ENCODE data around the gene SMARCA5. TPM values are rescaled to one million over a fixed set of nuclear protein-coding genes. Genes with fewer than 3 reads are reported as not detected.

Gene SMARCA5, protein sequence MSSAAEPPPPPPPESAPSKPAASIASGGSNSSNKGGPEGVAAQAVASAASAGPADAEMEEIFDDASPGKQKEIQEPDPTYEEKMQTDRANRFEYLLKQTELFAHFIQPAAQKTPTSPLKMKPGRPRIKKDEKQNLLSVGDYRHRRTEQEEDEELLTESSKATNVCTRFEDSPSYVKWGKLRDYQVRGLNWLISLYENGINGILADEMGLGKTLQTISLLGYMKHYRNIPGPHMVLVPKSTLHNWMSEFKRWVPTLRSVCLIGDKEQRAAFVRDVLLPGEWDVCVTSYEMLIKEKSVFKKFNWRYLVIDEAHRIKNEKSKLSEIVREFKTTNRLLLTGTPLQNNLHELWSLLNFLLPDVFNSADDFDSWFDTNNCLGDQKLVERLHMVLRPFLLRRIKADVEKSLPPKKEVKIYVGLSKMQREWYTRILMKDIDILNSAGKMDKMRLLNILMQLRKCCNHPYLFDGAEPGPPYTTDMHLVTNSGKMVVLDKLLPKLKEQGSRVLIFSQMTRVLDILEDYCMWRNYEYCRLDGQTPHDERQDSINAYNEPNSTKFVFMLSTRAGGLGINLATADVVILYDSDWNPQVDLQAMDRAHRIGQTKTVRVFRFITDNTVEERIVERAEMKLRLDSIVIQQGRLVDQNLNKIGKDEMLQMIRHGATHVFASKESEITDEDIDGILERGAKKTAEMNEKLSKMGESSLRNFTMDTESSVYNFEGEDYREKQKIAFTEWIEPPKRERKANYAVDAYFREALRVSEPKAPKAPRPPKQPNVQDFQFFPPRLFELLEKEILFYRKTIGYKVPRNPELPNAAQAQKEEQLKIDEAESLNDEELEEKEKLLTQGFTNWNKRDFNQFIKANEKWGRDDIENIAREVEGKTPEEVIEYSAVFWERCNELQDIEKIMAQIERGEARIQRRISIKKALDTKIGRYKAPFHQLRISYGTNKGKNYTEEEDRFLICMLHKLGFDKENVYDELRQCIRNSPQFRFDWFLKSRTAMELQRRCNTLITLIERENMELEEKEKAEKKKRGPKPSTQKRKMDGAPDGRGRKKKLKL
- total RNA-seq (10 to 100 TPM; 59.3 to 61.2 TPM), polyA plus RNA-seq (10 to 100 TPM; 22.3 to 37.1 TPM)

DNA sequence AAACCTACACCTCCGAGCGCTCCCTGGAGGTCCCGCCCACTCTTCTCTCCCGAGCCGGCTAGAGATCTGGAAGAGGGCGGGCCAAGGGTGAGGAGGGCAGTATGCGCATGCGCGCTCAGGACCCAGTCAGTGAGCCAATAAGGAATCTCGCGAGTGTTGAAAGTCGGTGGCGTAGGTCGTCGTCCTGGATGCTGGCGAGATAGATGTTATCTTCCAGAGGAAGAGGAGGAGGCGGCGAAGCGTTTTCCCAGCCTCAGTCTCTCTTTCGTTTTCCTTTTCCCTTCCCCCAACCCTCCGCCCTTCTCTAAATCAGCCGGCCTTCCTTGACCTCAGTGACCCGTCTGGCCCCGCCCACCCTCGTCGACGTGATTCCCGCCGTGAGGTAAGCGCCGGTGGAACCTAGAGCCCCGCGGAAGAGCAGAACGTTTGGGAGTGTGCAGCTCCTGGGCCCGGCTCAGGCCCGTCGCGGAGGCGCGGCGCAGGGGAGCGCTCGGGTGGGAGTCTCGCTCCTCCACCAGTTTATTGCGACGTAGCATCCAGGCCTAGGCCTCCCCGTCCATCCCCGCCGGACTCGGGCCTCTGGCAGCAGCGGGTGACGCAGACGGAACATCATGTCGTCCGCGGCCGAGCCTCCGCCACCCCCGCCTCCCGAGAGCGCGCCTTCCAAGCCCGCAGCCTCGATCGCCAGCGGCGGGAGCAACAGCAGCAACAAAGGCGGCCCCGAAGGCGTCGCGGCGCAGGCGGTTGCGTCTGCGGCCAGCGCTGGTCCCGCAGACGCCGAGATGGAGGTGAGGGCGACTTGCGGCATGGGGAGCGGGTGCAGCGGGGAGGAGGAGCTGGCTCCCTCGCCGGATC, at the start of gene SMARCA5:
Gene SMARCA5, plus strand, starts transcription at position 389 of the 855 bp plus-strand sequence. Its CDS starts 223 bp downstream, at position 612.
- H3K4me3 Mint-ChIP-seq, result peak within 1 kb of the TSS; percentile 97 to 100 (median 99)
- H3K36me3 ChIP-seq (ENCODE audit: insufficient read depth, low read length), result peaks cover 11% of the 10 kb centered on the region
- H3K4me3 ChIP-seq (ENCODE audit: low read length in 2 of 2), result peak within 1 kb of the TSS; percentile 75 to 80
- peaks cover 0 to 8% (median 0%) of the 10 kb centered on the region in 8 donors for H3K9me3 Mint-ChIP-seq
- peaks cover 10 to 39% of the 10 kb centered on the region in 2 donors for H3K36me3 Mint-ChIP-seq
- H3K27me3 ChIP-seq (ENCODE audit: insufficient read depth, low read length), result peaks cover 4% of the 10 kb centered on the region
- peaks cover 24 to 55% (median 31%) of the 10 kb centered on the region in 4 donors for H3K4me1 Mint-ChIP-seq
- H3K9me3 ChIP-seq (ENCODE audit: control insufficient read depth in 1 of 2, low read length in 2 of 2), result no peaks in the 10 kb centered on the region
- ChIA-PET CTCF (ENCODE audit: partially characterized antibody) (interaction anchor here (1.4 to 1.6 kb wide), 3 partner anchors 11 to 45 kb away, joined by 3 to 6 read pairs (median 5); no protein-coding TSS in a partner anchor), POLR2A (ENCODE audit: partially characterized antibody) (interaction anchor here (0.8 to 3.5 kb wide), 6 partner anchors 9 to 1665 kb away, joined by 3 to 13 read pairs (median 4); partner anchors contain the start of gene ABCE1)
- peak within 1 kb of the TSS; percentile 96 for H3K27ac ChIP-seq (ENCODE audit: low read depth, low read length)
- H3K27me3 Mint-ChIP-seq, result peaks cover 2 to 5% of the 10 kb centered on the region in 2 donors
- H3K4me1 ChIP-seq (ENCODE audit: insufficient read depth, low read length), result peaks cover 45% of the 10 kb centered on the region
- peak within 1 kb of the TSS; percentile 100 for H3K27ac Mint-ChIP-seq
- peak; percentile 97 to 99 (median 98) for DNase-seq
- intact Hi-C loops (cut with micrococcal nuclease), result loop anchor here (1.0 kb wide), 4 partner anchors 46 to 1585 kb away; partner anchors contain the start of genes ABCE1, ANAPC10 and USP38

DNA sequence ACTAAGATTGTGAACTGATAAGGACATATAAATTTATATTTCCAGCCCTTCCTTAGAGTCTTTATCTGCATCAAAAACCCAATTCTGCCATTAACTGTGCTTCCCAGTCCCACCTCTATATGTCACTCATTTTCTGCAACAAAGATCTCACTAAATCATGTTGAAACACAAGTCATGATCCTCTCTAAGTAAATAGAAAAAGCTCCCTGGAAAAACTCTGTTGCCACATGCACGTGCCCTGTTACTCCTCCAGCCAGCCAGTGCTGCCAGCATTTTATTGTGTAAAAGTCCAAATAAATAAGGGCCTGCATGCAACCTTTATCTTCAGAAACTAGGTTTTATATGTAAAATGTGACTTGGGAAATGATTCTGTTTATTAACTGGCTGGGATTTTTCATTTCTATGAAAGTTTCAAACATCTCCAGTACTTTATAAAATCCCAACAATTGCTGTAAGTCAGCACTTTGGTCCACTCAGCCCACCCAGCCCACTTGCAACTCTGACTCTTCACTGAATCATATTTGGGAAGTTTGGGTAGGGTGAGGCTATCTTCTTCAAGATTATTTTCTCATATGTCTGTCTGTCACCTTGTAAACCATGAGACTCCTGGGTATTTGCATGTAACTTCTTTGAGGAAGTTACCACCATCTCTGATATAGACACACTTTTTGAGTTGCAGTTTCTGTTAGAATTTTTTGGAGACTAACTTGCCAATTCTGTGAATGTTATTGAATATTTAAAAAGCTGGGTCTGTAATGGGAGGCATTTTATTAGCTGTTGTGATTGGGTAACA, 40.0 kb upstream of the SMARCA5 start:
- H3K27ac ChIP-seq (ENCODE audit: low read depth, low read length), result no peak overlapping the region
- CTCF ChIA-PET (ENCODE audit: partially characterized antibody), result no interaction called here
- H3K9me3 ChIP-seq (ENCODE audit: control insufficient read depth in 1 of 2, low read length in 2 of 2), result no peaks in the 10 kb centered on the region
- DNase-seq, result no peak
- POLR2A ChIA-PET (ENCODE audit: partially characterized antibody), result no interaction called here
- Mint-ChIP-seq H3K4me1 (no peaks in the 10 kb centered on the region), H3K27me3 (peaks cover 3 to 13% of the 10 kb centered on the region in 2 donors), H3K36me3 (no peaks in the 10 kb centered on the region), H3K27ac (no peak overlapping the region), H3K9me3 (no peaks in the 10 kb centered on the region), H3K4me3 (no peak overlapping the region)
- intact Hi-C loops (cut with micrococcal nuclease), result no loop called here
- no peaks in the 10 kb centered on the region for H3K36me3 ChIP-seq (ENCODE audit: insufficient read depth, low read length)
- H3K27me3 ChIP-seq (ENCODE audit: insufficient read depth, low read length), result no peaks in the 10 kb centered on the region
- no peaks in the 10 kb centered on the region for H3K4me1 ChIP-seq (ENCODE audit: insufficient read depth, low read length)
- no peak overlapping the region for H3K4me3 ChIP-seq (ENCODE audit: low read length in 2 of 2)

DNA sequence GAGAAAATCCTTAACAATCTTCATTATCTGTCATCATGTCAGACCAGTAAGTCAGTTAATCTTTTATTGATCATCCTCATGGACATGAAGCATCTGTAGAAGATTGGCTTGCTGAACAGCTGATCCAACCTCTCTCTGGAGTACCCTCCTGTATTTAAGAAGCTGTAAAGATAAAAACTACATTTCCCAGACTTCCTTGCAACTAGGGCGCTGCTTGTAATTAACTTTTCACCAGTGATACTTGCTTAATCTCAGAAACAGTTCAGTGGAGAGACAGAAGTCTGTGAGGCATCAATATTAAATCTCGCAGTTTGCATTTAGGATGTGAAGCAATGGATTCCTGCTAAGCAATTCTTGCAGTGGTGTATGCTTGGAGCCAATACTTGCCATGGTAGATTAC, 36.0 kb upstream of the SMARCA5 start:
- Histone ChIP-seq H3K27me3 (ENCODE audit: insufficient read depth, low read length) (no peaks in the 10 kb centered on the region), H3K4me3 (ENCODE audit: low read length in 2 of 2) (no peak overlapping the region), H3K9me3 (ENCODE audit: control insufficient read depth in 1 of 2, low read length in 2 of 2) (no peaks in the 10 kb centered on the region), H3K4me1 (ENCODE audit: insufficient read depth, low read length) (no peaks in the 10 kb centered on the region), H3K36me3 (ENCODE audit: insufficient read depth, low read length) (no peaks in the 10 kb centered on the region), H3K27ac (ENCODE audit: low read depth, low read length) (no peak overlapping the region)
- intact Hi-C loops (cut with micrococcal nuclease), result no loop called here
- ChIA-PET CTCF (ENCODE audit: partially characterized antibody) (no interaction called here), POLR2A (ENCODE audit: partially characterized antibody) (no interaction called here)
- Mint-ChIP-seq H3K4me1 (no peaks in the 10 kb centered on the region), H3K27me3 (no peaks in the 10 kb centered on the region), H3K36me3 (no peaks in the 10 kb centered on the region), H3K9me3 (no peaks in the 10 kb centered on the region), H3K27ac (no peak overlapping the region), H3K4me3 (no peak overlapping the region)
- no peak for DNase-seq

DNA sequence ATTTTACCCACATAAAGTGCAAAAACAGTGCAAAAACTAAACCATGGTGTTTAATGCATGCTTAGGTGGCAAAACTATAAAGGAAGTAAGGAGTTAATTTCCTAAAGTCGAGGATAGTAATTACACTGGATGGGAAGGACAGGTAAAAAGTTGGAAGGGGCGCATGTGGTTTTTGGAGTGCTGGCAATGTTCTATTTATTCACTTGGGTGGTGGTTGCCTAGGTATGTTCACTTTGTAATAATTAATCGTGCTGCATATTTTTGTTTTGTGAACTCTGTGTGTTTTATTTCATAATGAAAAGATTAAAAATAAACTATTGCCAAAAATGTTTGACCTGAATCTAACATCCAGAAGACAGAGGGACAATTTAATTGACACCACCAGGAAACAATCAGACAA, 32.1 kb upstream of the SMARCA5 start:
- no peak for DNase-seq
- Mint-ChIP-seq H3K4me3 (no peak overlapping the region), H3K4me1 (no peaks in the 10 kb centered on the region), H3K9me3 (no peaks in the 10 kb centered on the region), H3K36me3 (no peaks in the 10 kb centered on the region), H3K27ac (no peak overlapping the region), H3K27me3 (peaks cover 16 to 18% of the 10 kb centered on the region in 2 donors)
- H3K4me3 ChIP-seq (ENCODE audit: low read length in 2 of 2), result no peak overlapping the region
- POLR2A ChIA-PET (ENCODE audit: partially characterized antibody), result no interaction called here
- H3K9me3 ChIP-seq (ENCODE audit: control insufficient read depth in 1 of 2, low read length in 2 of 2), result no peaks in the 10 kb centered on the region
- no peaks in the 10 kb centered on the region for H3K36me3 ChIP-seq (ENCODE audit: insufficient read depth, low read length)
- H3K4me1 ChIP-seq (ENCODE audit: insufficient read depth, low read length), result no peaks in the 10 kb centered on the region
- H3K27me3 ChIP-seq (ENCODE audit: insufficient read depth, low read length), result peaks cover 5% of the 10 kb centered on the region
- CTCF ChIA-PET (ENCODE audit: partially characterized antibody), result no interaction called here
- H3K27ac ChIP-seq (ENCODE audit: low read depth, low read length), result no peak overlapping the region
- intact Hi-C loops (cut with micrococcal nuclease), result no loop called here

DNA sequence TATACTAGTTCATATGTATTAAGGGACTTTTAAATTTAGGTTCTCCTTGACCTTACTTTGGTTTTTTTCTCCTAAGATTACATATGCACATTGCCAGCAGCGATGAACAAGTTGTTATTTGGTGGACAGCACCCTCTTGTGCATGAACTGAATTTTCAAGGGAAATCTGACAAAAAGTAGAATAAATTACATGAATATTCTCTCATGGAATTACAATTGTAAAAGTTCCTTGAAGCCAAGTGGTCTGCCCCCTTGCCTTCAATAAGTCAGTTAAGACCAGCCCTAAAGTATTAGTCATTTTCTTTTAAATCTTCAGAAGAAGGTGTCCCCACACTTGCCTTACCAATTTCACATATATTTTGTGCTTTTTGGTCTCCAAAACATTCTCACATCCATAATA, 30.7 kb upstream of the SMARCA5 start:
- intact Hi-C loops (cut with micrococcal nuclease), result no loop called here
- no peaks in the 10 kb centered on the region for H3K4me1 ChIP-seq (ENCODE audit: insufficient read depth, low read length)
- POLR2A ChIA-PET (ENCODE audit: partially characterized antibody), result no interaction called here
- peaks cover 16 to 18% of the 10 kb centered on the region in 2 donors for H3K27me3 Mint-ChIP-seq
- CTCF ChIA-PET (ENCODE audit: partially characterized antibody), result no interaction called here
- no peak overlapping the region for H3K27ac Mint-ChIP-seq
- no peak for DNase-seq
- no peaks in the 10 kb centered on the region for H3K9me3 ChIP-seq (ENCODE audit: control insufficient read depth in 1 of 2, low read length in 2 of 2)
- no peak overlapping the region for H3K4me3 ChIP-seq (ENCODE audit: low read length in 2 of 2)
- no peaks in the 10 kb centered on the region for H3K36me3 Mint-ChIP-seq
- H3K4me3 Mint-ChIP-seq, result no peak overlapping the region
- H3K27ac ChIP-seq (ENCODE audit: low read depth, low read length), result no peak overlapping the region
- H3K27me3 ChIP-seq (ENCODE audit: insufficient read depth, low read length), result peaks cover 5% of the 10 kb centered on the region
- H3K4me1 Mint-ChIP-seq, result no peaks in the 10 kb centered on the region
- H3K36me3 ChIP-seq (ENCODE audit: insufficient read depth, low read length), result no peaks in the 10 kb centered on the region
- H3K9me3 Mint-ChIP-seq, result no peaks in the 10 kb centered on the region

DNA sequence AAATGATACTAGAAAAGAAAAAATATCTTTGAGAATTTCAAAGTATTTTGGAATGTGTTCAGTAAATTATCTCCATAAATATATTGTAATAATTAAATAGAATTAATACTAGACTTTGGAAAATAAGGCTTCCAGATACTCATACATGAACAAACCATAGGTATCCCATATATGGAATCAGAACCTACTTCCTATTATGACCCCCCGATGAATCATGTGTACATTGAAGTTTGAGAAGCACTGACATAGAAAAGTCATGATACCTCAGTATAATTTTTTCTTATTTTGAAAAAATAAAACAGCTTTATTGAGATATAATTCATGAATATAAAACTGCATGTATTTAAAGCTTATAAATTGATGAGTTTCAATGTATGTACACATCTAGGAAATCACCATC, 27.2 kb upstream of the SMARCA5 start:
- POLR2A ChIA-PET (ENCODE audit: partially characterized antibody), result no interaction called here
- CTCF ChIA-PET (ENCODE audit: partially characterized antibody), result no interaction called here
- Mint-ChIP-seq H3K27ac (no peak overlapping the region), H3K9me3 (peaks cover 0 to 2% (median 0%) of the 10 kb centered on the region in 8 donors), H3K4me3 (no peak overlapping the region), H3K4me1 (no peaks in the 10 kb centered on the region), H3K27me3 (peaks cover 18% of the 10 kb centered on the region in 2 donors), H3K36me3 (no peaks in the 10 kb centered on the region)
- no peaks in the 10 kb centered on the region for H3K9me3 ChIP-seq (ENCODE audit: control insufficient read depth in 1 of 2, low read length in 2 of 2)
- H3K4me3 ChIP-seq (ENCODE audit: low read length in 2 of 2), result no peak overlapping the region
- intact Hi-C loops (cut with micrococcal nuclease), result no loop called here
- no peaks in the 10 kb centered on the region for H3K36me3 ChIP-seq (ENCODE audit: insufficient read depth, low read length)
- no peak overlapping the region for H3K27ac ChIP-seq (ENCODE audit: low read depth, low read length)
- DNase-seq, result no peak
- H3K27me3 ChIP-seq (ENCODE audit: insufficient read depth, low read length), result peaks cover 5% of the 10 kb centered on the region
- H3K4me1 ChIP-seq (ENCODE audit: insufficient read depth, low read length), result no peaks in the 10 kb centered on the region

All from CD4-positive, alpha-beta memory T cell (primary cell).